Brain microvascular endothelial cell (primary cell): ENCODE measurements around the gene PTGES2.

ENCODE experiments used
- DNase-seq: peaks from one replicate; pipeline ENCODE4 v3.0.0-alpha.2; 2020
- H3K27ac ChIP-seq: fragments of 250-450 bp; sonication (Bioruptor Pico); 2 replicates; pipeline ENCODE4 v1.5.1; 2020; ENCODE audit warnings: mild to moderate bottlenecking, moderate library complexity
- H3K27me3 ChIP-seq: fragments of 250-450 bp; sonication (Bioruptor Pico); replicated peaks from 2 replicates; pipeline ENCODE4 v1.5.1; 2020; ENCODE audit warnings: mild to moderate bottlenecking
- H3K36me3 ChIP-seq: fragments of 250-450 bp; sonication (Bioruptor Pico); replicated peaks from 2 replicates; pipeline ENCODE4 v1.5.1; 2020; ENCODE audit warnings: mild to moderate bottlenecking
- H3K4me3 ChIP-seq: 2 replicates; pipeline ENCODE4 v1.5.1; 2011; ENCODE audit warnings: low read depth, mild to moderate bottlenecking, control low read depth, low read length, moderate library complexity
- in situ Hi-C: cut with HindIII; loops from 2 replicates; pipeline ENCODE4 v1.10.0; 2017; ENCODE audit warnings: low sequenced_read_pairs, low pct_ligation_motif_present
- TF ChIP-seq, protein P1 (sequence below): IDR thresholded peaks from 2 replicates; pipeline ENCODE4 v1.5.1; 2011; ENCODE audit warnings: low read depth, mild to moderate bottlenecking, moderate library complexity, low read length, control low read depth, inconsistent platforms; ENCODE audit errors: missing control alignments

The PTGES2 gene

DNA sequence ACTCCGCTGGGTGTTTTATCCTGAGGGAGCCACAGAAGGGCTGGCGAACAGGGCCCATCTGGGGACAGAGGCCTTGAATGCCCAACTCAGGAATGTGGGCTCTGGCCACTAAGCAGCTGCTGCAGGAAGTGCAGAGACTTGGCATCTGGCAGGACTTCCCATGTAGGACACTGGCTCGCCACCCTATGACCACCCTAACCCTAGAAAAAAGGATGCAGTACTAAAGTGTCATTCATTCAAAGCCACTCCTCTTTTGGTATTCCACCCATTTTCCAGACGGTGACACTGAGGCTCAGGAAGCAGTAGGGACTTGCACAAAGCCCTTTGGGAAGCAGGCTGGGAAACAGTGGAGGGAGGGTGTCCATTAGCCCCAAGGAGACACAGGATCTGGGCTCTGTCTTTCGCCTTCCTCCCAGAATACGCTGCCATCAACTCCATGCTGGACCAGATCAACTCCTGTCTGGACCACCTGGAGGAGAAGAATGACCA, 35.5 kb upstream of the PTGES2 start:
- no peak overlapping the region for H3K4me3 ChIP-seq
- H3K27me3 ChIP-seq = no peaks in the 10 kb centered on the region
- no peak overlapping the region for H3K27ac ChIP-seq
- H3K36me3 ChIP-seq = peaks cover 52% of the 10 kb centered on the region
- DNase-seq = no peak
- in situ Hi-C loops = no loop called here
- TF ChIP-seq, protein P1, sequence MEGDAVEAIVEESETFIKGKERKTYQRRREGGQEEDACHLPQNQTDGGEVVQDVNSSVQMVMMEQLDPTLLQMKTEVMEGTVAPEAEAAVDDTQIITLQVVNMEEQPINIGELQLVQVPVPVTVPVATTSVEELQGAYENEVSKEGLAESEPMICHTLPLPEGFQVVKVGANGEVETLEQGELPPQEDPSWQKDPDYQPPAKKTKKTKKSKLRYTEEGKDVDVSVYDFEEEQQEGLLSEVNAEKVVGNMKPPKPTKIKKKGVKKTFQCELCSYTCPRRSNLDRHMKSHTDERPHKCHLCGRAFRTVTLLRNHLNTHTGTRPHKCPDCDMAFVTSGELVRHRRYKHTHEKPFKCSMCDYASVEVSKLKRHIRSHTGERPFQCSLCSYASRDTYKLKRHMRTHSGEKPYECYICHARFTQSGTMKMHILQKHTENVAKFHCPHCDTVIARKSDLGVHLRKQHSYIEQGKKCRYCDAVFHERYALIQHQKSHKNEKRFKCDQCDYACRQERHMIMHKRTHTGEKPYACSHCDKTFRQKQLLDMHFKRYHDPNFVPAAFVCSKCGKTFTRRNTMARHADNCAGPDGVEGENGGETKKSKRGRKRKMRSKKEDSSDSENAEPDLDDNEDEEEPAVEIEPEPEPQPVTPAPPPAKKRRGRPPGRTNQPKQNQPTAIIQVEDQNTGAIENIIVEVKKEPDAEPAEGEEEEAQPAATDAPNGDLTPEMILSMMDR = no peak

DNA sequence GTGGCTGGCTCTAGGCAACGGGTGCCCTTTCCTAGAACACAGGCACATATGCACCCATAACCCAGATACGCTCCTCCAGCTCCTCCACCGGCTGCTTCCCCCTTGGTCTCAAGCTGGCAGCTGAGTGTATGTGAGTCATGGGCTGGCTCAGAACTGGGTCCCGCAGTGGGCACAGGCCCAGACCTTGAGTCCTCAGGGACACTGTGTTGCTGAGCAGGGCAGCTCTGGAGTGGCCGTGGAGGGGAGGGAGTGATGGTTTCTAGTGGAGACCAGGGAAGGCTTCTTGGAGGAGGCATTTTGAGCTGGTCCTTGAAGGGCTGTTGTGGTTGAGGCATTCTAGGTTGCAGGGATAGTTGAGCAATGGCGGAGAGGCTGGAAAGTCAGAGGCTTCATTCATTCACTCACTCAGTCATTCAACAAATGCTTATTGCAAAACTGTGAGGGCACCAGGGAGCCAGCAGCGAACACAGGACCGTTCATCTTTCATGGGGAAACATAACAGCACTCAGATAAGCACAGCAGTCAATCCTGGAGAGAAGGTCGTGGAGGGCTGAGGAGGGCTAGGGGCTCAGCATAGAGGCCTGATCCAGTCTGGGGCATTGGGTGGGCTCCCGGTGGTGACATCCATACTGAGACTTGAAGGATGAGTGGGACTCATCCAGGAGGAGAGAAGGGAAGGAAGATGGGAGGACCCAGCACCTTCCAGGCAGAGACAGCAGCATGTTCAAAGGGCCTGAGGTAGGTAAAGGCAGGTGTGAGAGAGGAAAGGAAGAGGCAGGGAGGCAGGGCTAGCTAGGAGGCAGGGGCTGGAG, 34.9 kb upstream of the PTGES2 start:
- TF ChIP-seq, protein P1 = no peak
- H3K27ac ChIP-seq = no peak overlapping the region
- peaks cover 45% of the 10 kb centered on the region for H3K36me3 ChIP-seq
- in situ Hi-C loops = no loop called here
- no peak overlapping the region for H3K4me3 ChIP-seq
- no peaks in the 10 kb centered on the region for H3K27me3 ChIP-seq
- no peak for DNase-seq

GRCh38 chr9:128161215-128161902, 33.8 kb upstream of the PTGES2 start:
- TF ChIP-seq, protein P1 = no peak
- no peak for DNase-seq
- no peak overlapping the region for H3K27ac ChIP-seq
- peak overlapping the region; percentile 5 for H3K4me3 ChIP-seq
- no peaks in the 10 kb centered on the region for H3K27me3 ChIP-seq
- peaks cover 35% of the 10 kb centered on the region for H3K36me3 ChIP-seq
- in situ Hi-C loops = no loop called here

DNA sequence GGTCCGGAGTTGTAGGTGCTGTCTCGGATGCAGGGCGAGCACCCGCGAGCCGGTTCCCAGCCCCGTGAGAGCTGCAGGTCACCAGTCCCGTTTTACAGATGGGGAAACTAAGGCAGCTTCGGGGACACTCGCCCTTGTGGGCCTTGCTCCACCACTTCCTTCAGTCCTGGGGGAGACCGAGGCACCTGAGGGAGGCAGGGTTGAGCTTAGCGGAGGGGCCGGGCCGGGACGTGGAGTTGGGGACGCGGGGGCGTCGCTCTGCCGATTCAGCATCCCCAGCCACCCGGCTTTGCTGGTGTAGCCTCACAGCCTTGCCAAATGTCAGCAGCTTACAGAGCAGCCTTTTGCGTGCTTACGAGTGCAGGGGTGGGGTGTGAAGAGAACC, 33.1 kb upstream of the PTGES2 start:
- TF ChIP-seq, protein P1 = no peak
- in situ Hi-C loops = no loop called here
- peak; percentile 19 for DNase-seq

DNA sequence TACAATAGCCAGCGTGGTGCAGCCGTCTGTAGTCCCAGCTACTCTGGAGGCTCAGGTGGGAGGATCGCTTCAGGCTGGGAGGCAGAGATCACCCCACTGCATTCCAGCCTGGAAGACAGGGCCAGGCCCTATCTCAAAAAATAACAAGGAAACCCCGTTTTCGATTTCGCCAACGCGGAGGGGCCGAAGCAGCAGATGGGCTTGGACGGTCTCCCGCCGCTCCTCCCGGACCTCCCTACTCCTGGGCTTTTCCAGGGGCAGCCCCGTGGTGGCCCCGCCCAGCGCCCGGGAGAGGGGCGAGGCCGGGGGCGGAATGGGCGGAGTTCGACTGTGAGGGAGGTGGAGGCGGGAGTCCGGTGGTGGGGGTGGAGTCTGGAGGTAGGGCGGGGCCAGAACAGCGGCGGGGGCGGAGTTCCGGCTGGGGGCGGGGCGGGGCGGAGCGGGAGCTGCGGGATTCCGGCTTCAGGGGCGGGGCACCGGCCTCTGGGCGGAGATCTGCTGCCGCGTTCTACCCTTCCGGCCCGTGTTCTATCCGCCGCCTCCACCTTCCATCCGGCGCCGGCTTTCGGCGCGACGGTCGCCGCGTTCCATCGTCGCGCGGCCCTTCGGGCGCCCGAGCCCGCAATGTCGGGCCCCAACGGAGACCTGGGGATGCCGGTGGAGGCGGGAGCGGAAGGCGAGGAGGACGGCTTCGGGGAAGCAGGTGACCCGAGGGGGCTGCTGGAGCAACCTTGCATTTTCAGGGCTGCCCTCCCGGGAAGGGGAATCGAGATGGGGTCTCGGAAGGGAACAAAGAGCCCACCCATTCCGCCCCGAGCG, 32.5 kb upstream of the PTGES2 start, which contains the start of gene BBLN:
TSS of gene BBLN (plus strand) at position 482 of the 819 bp plus-strand sequence. CDS start at position 625, 143 bp downstream.
- peaks cover 26% of the 10 kb centered on the region for H3K36me3 ChIP-seq
- peak within 1 kb of the TSS; percentile 25 for H3K27ac ChIP-seq
- H3K4me3 ChIP-seq = peak within 1 kb of the TSS; percentile 80
- TF ChIP-seq, protein P1 = no peak
- peak; percentile 85 for DNase-seq
- in situ Hi-C loops = no loop called here
- no peaks in the 10 kb centered on the region for H3K27me3 ChIP-seq

More for the DNA sequence above, 33.1 kb upstream of the PTGES2 start:
- Histone ChIP-seq H3K4me3 (peak overlapping the region; percentile 80), H3K36me3 (peaks cover 27% of the 10 kb centered on the region), H3K27me3 (no peaks in the 10 kb centered on the region), H3K27ac (peak overlapping the region; percentile 25)
